Suprapubic skin (tissue), 4 donors: Measurements from ENCODE around the gene TRIM37. TPM values are rescaled to one million over a fixed set of nuclear protein-coding genes. Genes with fewer than 3 reads are reported as not detected.

Source experiments
- DNase-seq, 2 donors: peaks; one replicate each; pipeline ENCODE4 v3.0.0-alpha.2; 2019; ENCODE audit warnings: low spot score in 2 of 2
- H3K27ac ChIP-seq: fragments of 200-600 bp; sonication (generic); one replicate; pipeline ENCODE4 v1.5.1; 2019
- H3K27me3 ChIP-seq: fragments of 200-600 bp; sonication (generic); one replicate; pipeline ENCODE4 v1.5.1; 2019
- H3K36me3 ChIP-seq: fragments of 200-600 bp; sonication (generic); one replicate; pipeline ENCODE4 v1.5.1; 2019
- H3K4me1 ChIP-seq: fragments of 200-600 bp; sonication (generic); one replicate; pipeline ENCODE4 v1.5.1; 2019
- H3K4me3 ChIP-seq: fragments of 200-600 bp; sonication (generic); one replicate; pipeline ENCODE4 v1.5.1; 2019; ENCODE audit warnings: mild to moderate bottlenecking
- H3K9me3 ChIP-seq: fragments of 200-600 bp; sonication (generic); one replicate; pipeline ENCODE4 v1.5.1; 2019
- CTCF ChIP-seq, 2 donors: fragments of 200-600 bp in 1 of 2; fragments of 450-650 bp in 1 of 2; sonication (generic) in 1 of 2; IDR thresholded peaks; one replicate each; pipeline ENCODE4 v1.5.1; 2016 to 2019; ENCODE audit warnings: antibody characterized with exemption in 2 of 2, mild to moderate bottlenecking in 1 of 2, moderate library complexity in 1 of 2
- EP300 ChIP-seq: sonication (generic); formaldehyde crosslinking; IDR thresholded peaks from one replicate; pipeline ENCODE4 v1.6.1; 2017; ENCODE audit warnings: antibody characterized with exemption
- POLR2A ChIP-seq, 2 donors: fragments of 450-650 bp; IDR thresholded peaks; one replicate each; pipeline ENCODE4 v1.6.1; 2017; ENCODE audit warnings: antibody characterized with exemption in 2 of 2, mild to moderate bottlenecking in 2 of 2, moderate library complexity in 2 of 2
- POLR2AphosphoS5 ChIP-seq, 3 donors: sonication (generic); formaldehyde crosslinking; IDR thresholded peaks; one replicate each; pipeline ENCODE4 v1.6.1; 2017; ENCODE audit warnings: antibody characterized with exemption in 3 of 3
- WGBS: methylation state at CpG from one replicate; pipeline ENCODE4 v1.1.5; 2018; 5-methylcytosine and 5-hydroxymethylcytosine counted together
- total RNA-seq, 4 donors: library from RNA; depleted of rRNA; stranded (reverse); fragments of >200 nt; gene quantifications; one replicate each; pipeline ENCODE4 v1.1.0, GENCODE V29; 2016

Gene TRIM37
- total RNA-seq, 4 donors from 2014 or later = 11.1 to 18.3 (median 14.6) TPM

GRCh38 chr17:58932956-58933355 is 173.7 kb downstream of the TRIM37 start:
- Histone ChIP-seq H3K4me1 (no peaks in the 10 kb centered on the region), H3K4me3 (no peak overlapping the region), H3K9me3 (no peaks in the 10 kb centered on the region), H3K27ac (no peak overlapping the region), H3K36me3 (no peaks in the 10 kb centered on the region), H3K27me3 (no peaks in the 10 kb centered on the region)
- 80% methylated on average over 3 of the region's 3 CpGs for WGBS
- no peak for DNase-seq
- no peak for TF ChIP-seq EP300
- no peak for TF ChIP-seq POLR2AphosphoS5 (IDR thresholded peaks at IDR 0.05)
- TF ChIP-seq CTCF (IDR thresholded peaks at IDR 0.05) = no peak
- no peak for TF ChIP-seq POLR2A (IDR thresholded peaks at IDR 0.05)

Other genes with a start within 250 kb of the TRIM37 start
- gene SKA2, start 48.3 kb upstream of the TRIM37 start, total RNA-seq = 10 to 100 TPM; 13.5 to 34.1 (median 18.8) TPM
- gene PRR11, start 48.9 kb upstream of the TRIM37 start, total RNA-seq = 1 to 10 TPM; 2.8 to 7.0 (median 4.4) TPM
- 10 to 100 TPM; 10.5 to 15.4 (median 12.7) TPM for gene SMG8, start 103.2 kb upstream of the TRIM37 start, total RNA-seq
- gene GDPD1, start 113.6 kb upstream of the TRIM37 start, total RNA-seq = 1 to 10 TPM; 1.8 to 8.5 (median 4.7) TPM
- gene YPEL2, start 224.8 kb upstream of the TRIM37 start, total RNA-seq = 10 to 100 TPM; 16.7 to 33.6 (median 21.3) TPM